ENCODE measurements around the gene AIFM2. TPM values are rescaled to one million over a fixed set of nuclear protein-coding genes. Genes with fewer than 3 reads are reported as not detected.

The AIFM2 gene
- total and polyA plus RNA-seq, 2 of the 13 experiments (the other 11 are each of a cell fraction or from before 2014, with no cell fraction given) = 20.3 to 29.5 TPM

DNA sequence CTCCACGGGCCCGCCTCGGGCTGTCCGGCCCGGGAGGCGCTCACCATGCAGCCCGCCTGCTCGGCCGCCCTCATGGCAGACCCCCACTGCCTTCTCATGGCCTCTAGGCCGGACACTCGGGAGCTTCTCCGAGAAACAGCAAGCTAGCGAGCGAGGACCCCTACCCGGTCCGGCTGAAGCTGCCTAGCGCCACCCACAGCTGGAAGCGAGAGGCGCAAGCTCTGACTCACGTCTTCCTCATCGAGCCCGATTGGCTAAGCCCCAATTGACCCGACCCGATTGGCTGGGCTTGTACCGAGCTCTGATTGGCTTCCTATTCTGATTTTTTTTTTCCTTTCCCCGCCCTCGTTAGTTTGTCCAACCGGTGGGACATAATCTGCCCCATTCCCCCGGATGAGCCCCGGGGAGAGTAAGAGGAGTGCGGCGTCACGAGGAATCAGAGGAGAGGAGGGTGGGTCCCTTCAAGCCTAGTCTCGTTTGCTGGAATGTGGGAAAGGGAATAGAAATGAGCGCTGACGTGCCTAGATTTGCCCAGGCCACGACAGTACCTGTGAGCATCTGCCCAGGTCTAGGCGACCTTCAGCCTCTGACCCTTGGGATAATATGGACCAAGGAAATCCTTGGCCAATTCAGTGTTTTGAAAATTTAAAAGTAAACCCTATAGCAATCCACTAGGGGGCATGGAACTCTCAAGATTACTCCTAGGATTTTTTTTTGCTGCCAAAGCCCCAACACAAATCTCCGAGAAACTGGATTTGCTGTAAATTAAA lies 14.0 kb upstream of the AIFM2 start, which contains the start of gene TYSND1 (continued):
- TF ChIP-seq, protein P1, sequence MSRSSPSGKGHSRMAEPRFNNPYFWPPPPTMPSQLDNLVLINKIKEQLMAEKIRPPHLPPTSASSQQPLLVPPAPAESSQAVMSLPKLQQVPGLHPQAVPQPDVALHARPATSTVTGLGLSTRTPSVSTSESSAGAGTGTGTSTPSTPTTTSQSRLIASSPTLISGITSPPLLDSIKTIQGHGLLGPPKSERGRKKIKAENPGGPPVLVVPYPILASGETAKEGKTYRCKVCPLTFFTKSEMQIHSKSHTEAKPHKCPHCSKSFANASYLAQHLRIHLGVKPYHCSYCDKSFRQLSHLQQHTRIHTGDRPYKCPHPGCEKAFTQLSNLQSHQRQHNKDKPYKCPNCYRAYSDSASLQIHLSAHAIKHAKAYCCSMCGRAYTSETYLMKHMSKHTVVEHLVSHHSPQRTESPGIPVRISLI (CRISPR knock-in tag; IDR thresholded peaks at IDR 0.05; ENCODE audit: borderline replicate concordance) = peak; percentile 100
- TF ChIP-seq, protein P2, sequence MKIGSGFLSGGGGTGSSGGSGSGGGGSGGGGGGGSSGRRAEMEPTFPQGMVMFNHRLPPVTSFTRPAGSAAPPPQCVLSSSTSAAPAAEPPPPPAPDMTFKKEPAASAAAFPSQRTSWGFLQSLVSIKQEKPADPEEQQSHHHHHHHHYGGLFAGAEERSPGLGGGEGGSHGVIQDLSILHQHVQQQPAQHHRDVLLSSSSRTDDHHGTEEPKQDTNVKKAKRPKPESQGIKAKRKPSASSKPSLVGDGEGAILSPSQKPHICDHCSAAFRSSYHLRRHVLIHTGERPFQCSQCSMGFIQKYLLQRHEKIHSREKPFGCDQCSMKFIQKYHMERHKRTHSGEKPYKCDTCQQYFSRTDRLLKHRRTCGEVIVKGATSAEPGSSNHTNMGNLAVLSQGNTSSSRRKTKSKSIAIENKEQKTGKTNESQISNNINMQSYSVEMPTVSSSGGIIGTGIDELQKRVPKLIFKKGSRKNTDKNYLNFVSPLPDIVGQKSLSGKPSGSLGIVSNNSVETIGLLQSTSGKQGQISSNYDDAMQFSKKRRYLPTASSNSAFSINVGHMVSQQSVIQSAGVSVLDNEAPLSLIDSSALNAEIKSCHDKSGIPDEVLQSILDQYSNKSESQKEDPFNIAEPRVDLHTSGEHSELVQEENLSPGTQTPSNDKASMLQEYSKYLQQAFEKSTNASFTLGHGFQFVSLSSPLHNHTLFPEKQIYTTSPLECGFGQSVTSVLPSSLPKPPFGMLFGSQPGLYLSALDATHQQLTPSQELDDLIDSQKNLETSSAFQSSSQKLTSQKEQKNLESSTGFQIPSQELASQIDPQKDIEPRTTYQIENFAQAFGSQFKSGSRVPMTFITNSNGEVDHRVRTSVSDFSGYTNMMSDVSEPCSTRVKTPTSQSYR (CRISPR knock-in tag; IDR thresholded peaks at IDR 0.05; ENCODE audit: borderline replicate concordance) = no peak
- TF ChIP-seq PAF1 (CRISPR knock-in tag; IDR thresholded peaks at IDR 0.05) (no peak), MED1 (CRISPR knock-in tag; IDR thresholded peaks at IDR 0.05) (peak; percentile 68), POGZ (CRISPR knock-in tag; IDR thresholded peaks at IDR 0.05) (peak; percentile 89), NFE2L1 (CRISPR knock-in tag; IDR thresholded peaks at IDR 0.05; ENCODE audit: borderline replicate concordance) (no peak), ZNF761 (CRISPR knock-in tag; conservative IDR thresholded peaks at IDR 0.05) (no peak), ZNF205 (CRISPR knock-in tag; IDR thresholded peaks at IDR 0.05) (no peak), ZNF562 (CRISPR knock-in tag; IDR thresholded peaks at IDR 0.05; ENCODE audit: borderline replicate concordance) (no peak), YY1 (IDR thresholded peaks at IDR 0.05; ENCODE audit: insufficient read depth, insufficient replicate concordance, low read depth, low read length) (peak; percentile 62), HNRNPK (IDR thresholded peaks at IDR 0.05; ENCODE audit: low read depth, low read length, poor library complexity, severe bottlenecking) (no peak), GATAD2A (CRISPR knock-in tag; IDR thresholded peaks at IDR 0.05) (peak; percentile 37; the same call in 1 of the 2 replicates), TAF15 (IDR thresholded peaks at IDR 0.05; ENCODE audit: low read depth, low read length, poor library complexity, severe bottlenecking) (no peak)
- TF ChIP-seq, protein P3, sequence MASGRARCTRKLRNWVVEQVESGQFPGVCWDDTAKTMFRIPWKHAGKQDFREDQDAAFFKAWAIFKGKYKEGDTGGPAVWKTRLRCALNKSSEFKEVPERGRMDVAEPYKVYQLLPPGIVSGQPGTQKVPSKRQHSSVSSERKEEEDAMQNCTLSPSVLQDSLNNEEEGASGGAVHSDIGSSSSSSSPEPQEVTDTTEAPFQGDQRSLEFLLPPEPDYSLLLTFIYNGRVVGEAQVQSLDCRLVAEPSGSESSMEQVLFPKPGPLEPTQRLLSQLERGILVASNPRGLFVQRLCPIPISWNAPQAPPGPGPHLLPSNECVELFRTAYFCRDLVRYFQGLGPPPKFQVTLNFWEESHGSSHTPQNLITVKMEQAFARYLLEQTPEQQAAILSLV (CRISPR knock-in tag; IDR thresholded peaks at IDR 0.05; ENCODE audit: borderline replicate concordance) = no peak
- TF ChIP-seq, protein P4, sequence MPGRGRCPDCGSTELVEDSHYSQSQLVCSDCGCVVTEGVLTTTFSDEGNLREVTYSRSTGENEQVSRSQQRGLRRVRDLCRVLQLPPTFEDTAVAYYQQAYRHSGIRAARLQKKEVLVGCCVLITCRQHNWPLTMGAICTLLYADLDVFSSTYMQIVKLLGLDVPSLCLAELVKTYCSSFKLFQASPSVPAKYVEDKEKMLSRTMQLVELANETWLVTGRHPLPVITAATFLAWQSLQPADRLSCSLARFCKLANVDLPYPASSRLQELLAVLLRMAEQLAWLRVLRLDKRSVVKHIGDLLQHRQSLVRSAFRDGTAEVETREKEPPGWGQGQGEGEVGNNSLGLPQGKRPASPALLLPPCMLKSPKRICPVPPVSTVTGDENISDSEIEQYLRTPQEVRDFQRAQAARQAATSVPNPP (CRISPR knock-in tag; IDR thresholded peaks at IDR 0.05) = no peak
- TF ChIP-seq, protein P5, sequence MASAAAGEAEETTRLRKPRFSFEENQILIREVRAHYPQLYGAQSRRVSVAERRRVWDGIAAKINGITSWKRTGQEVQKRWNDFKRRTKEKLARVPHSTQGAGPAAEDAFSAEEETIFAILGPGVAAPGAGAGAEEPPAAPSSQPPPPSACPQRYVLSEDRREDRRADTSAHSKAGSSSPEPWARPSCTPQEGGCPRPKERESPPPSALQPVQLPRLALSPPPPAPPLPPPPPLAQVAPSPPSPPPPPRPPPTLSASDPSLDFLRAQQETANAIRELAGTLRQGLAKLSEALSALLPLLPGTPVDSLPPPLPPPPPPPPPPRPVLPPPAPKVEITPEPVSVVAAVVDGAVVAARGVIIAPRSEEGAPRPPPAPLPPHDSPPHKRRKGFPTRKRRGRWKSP (CRISPR knock-in tag; IDR thresholded peaks at IDR 0.05) = peak; percentile 61

Measured in HepG2 (cell line).